Fibroblast of skin of right quadriceps (primary cell): ENCODE results near the gene RGS3.

Experiments
- DNase-seq: peaks from one replicate; pipeline ENCODE4 v3.0.0-alpha.2; 2013

RGS3 gene

GRCh38 chr9:113514061-113514460 is 50.5 kb downstream of the RGS3 start:
- no peak for DNase-seq

DNA sequence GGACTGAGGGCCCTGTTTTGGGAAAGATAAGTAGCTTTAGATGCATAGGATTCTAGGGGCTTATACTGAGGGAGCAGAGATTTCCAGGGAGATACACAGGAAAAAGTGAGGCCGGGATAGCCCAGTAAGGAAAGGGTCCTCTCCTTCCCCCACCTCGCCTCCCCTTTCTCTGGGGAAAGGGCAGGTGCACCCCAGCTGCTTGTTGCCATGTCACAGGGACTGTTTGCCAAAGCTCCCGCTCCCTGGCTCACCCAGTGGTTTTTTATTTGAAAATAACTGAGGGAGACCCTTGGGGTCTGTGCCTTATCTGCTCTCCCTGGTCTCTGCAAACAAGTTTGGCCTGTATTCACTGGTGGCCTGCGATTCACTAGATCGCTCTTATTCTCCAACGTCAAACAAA is 51.2 kb downstream of the RGS3 start:
- DNase-seq: no peak

DNA sequence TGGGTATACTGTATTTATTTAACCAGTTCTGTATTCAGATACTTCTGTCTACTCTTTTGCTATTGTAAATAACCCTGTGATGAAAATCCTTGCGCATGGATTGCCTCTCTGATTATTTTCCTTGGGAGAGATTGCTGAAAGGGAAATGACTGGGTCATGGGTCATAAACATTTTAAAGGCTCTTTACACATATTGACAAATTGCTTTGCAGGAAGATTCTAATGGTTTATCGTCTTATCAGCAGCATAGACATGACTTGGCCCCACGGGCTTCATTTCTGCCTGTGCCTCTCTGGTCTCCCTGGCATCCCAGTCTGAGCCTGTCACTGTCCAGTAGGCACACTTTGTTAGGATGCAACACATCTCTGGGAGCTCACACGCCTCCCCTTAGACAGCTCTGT is 52.3 kb downstream of the RGS3 start:
- DNase-seq: no peak

DNA sequence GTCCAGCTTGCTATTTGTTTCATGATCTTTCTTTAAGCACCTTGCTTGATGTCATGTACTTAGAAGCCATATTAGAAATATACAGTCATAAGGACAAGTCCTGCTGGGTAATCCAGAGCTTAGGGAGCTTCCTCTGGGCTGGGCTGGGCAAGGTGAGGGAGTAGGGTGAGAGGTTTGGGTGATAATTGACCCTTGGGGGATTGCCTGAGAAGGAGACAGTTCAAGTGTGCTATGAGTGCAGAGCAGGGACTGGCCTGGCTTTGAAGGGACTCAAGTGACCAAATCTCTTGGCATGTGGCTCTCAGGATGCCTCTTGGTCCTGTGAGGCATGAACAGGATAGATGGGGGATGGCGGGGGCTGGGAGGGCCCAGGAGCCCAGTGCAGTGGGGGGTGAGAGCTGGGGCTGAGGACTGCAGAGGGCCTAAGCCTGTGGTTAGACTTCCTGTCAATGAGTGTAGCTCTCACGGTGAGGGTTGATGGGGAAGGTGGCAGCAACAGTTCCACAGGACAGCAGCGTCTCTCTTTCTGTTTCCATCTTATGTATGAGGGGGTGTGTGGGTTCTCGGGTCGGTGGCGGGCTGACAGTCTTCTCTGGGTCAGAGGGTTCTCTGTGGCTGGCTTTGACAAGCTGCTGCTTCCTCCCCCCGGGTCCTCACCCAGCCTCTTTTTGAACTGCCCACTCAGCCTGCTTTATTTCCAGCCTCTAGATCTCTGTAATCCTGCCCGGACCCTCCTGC is 53.5 kb downstream of the RGS3 start:
- DNase-seq: peak; percentile 37

DNA sequence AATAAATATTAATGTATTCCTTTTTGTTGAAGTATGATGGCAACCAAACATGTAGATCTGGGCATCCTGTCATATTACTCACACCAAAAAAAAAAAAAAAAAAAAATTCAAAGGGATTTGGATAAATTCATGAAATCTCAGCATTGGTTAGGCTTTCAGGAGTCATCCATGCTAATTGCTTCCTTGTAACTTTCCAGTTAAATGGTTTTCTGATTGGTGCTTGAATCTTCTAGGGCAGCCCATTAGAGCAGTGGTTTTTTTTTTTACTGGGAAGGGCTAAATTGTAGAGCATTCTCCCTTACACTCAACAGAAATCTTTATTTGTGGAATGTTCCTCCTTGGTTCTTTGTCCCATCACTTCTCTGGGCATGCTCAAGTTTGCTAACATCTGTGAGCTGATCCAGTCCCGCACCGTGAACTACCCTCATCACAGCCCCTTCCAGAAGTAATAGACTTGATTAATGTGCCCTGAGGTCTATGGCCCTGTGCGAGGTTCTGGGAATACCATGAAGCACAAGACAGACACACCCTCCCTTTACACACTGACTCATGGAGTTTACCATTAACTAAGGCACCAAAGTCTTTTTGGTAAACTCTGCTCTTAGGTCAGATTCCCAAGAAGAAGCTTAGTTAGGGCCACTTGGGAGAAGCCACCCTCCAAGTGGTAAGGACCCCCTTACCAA is 56.0 kb downstream of the RGS3 start:
- peak; percentile 10 for DNase-seq

GRCh38 chr9:113520109-113520642 is 56.6 kb downstream of the RGS3 start:
- DNase-seq: no peak

GRCh38 chr9:113521693-113522255 is 58.2 kb downstream of the RGS3 start:
- DNase-seq: no peak

DNA sequence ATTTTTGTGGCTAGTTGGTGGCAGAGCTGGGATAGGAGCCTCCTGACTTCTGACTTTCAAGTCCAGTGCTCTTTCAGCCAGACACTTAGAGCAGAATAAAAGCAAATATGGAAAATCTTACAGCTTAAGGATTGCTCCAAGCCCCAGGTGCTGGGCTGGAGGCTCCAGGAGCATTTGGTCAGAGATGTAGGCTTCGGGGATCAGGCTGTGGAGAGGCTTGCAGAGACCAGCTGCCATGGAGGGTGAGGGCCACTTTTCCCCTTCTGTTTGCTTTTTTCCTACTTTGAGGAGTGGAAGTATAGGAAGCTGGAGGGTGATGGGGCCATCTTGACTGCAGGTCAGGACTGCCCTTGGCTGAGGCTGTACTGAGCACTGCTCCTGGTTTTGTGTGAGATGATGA is 58.9 kb downstream of the RGS3 start:
- DNase-seq: no peak

GRCh38 chr9:113522858-113523257 is 59.3 kb downstream of the RGS3 start:
- no peak for DNase-seq

GRCh38 chr9:113523421-113524141 is 60.1 kb downstream of the RGS3 start:
- DNase-seq: no peak

- no peak for DNase-seq
Observed at GRCh38 chr9:113524468-113524867, 60.9 kb downstream of the RGS3 start.

- DNase-seq: no peak
Observed at GRCh38 chr9:113525205-113525604, 61.7 kb downstream of the RGS3 start.

- no peak for DNase-seq
Observed at GRCh38 chr9:113525831-113526230, 62.3 kb downstream of the RGS3 start.

- DNase-seq: no peak
Observed at GRCh38 chr9:113526231-113526746, 62.8 kb downstream of the RGS3 start.

GRCh38 chr9:113526841-113527240 is 63.3 kb downstream of the RGS3 start:
- DNase-seq: no peak

DNA sequence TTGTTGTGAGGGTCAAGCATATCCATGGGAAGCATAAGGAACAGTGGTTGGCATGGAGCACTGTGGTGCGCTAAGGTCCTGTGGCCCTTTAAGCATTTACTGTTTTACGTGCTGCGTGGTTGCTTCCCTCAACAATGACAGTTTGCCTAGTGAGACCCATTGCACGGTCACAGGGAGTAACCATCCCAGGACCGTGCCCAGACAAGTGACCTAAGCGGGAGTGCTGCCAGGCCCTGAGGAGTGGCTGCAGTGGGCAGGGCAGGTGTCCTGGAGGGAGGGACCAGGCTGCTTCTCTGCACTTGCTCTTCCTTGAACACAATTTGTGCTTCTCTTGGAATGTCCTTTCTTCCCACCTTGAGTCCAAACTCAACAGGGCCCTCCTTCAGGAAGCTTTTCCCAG is 64.6 kb downstream of the RGS3 start:
- no peak for DNase-seq

DNA sequence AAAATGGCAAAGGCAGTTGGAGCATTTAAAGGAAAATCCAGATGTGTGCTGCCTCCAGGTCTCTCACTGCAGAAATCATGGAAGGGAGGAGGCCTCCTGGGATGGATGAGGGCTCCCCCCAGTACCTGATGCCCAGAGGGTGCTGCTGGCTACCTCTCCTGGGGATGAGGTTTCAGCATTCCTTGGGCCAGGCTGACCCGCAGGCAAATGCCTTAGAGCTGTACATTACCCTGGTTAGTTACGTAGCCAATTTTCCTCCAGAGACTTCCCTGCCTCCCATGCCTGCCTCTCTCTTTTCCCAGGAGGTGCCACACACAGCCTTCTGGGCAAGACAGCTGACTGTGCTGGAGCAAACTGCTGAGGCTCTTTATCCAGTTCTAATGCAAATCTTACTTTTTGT is 65.3 kb downstream of the RGS3 start:
- DNase-seq: no peak

- no peak for DNase-seq
Observed at GRCh38 chr9:113529336-113530009, 65.9 kb downstream of the RGS3 start.

GRCh38 chr9:113530022-113530635 is 66.6 kb downstream of the RGS3 start:
- no peak for DNase-seq

- no peak for DNase-seq
Observed at GRCh38 chr9:113530942-113531341, 67.4 kb downstream of the RGS3 start.

- no peak for DNase-seq
Observed at GRCh38 chr9:113531919-113532808, 68.6 kb downstream of the RGS3 start.
